AG10803 (cell line): ENCODE data around the gene HEPACAM2.
A peak's percentile ranks its signal among the peaks of the same experiment; 100 is the strongest.

ENCODE experiments used
- DNase-seq: peaks from one replicate; pipeline ENCODE4 v3.0.0; 2010; ENCODE audit warnings: low read depth
- H3K4me3 ChIP-seq: 2 replicates; pipeline ENCODE4 v1.5.1; 2011; ENCODE audit warnings: mild to moderate bottlenecking, low read length, control low read depth
- CTCF ChIP-seq: conservative IDR thresholded peaks from 2 replicates; pipeline ENCODE4 v1.5.1; 2011; ENCODE audit warnings: mild to moderate bottlenecking, low read length, control low read depth, inconsistent platforms

Gene HEPACAM2

GRCh38 chr7:93185303-93186027, 40.8 kb downstream of the HEPACAM2 start:
- no peak overlapping the region for H3K4me3 ChIP-seq
- TF ChIP-seq CTCF, result no peak
- no peak for DNase-seq

- no peak overlapping the region for H3K4me3 ChIP-seq
- no peak for TF ChIP-seq CTCF
- no peak for DNase-seq
Observed at GRCh38 chr7:93179173-93179572, 47.1 kb downstream of the HEPACAM2 start.

- 0 out of 2 replicates have a peak, but pooled peaks have one; percentile 24 for TF ChIP-seq CTCF
- H3K4me3 ChIP-seq, result no peak overlapping the region
- DNase-seq, result no peak
Observed at GRCh38 chr7:93178213-93178612, 48.1 kb downstream of the HEPACAM2 start.

GRCh38 chr7:93176992-93177580, 49.2 kb downstream of the HEPACAM2 start:
- TF ChIP-seq CTCF, result no peak
- DNase-seq, result no peak

GRCh38 chr7:93175219-93175618, 51.0 kb downstream of the HEPACAM2 start:
- no peak for TF ChIP-seq CTCF
- DNase-seq, result no peak
- no peak overlapping the region for H3K4me3 ChIP-seq

More at GRCh38 chr7:93176992-93177580, 49.2 kb downstream of the HEPACAM2 start:
- H3K4me3 ChIP-seq, result no peak overlapping the region

GRCh38 chr7:93172683-93173082, 53.6 kb downstream of the HEPACAM2 start:
- no peak for DNase-seq
- no peak for TF ChIP-seq CTCF
- H3K4me3 ChIP-seq, result no peak overlapping the region
